H7 (cell line): ENCODE results near the gene FOXD2. TPM values are rescaled to one million over a fixed set of nuclear protein-coding genes. Genes with fewer than 3 reads are reported as not detected.
"Not testable (repeated sequence)": the region's sequence is repeated elsewhere in the genome, so short reads cannot be mapped to it uniquely, and the experiment has no call there.

Experiments used
- DNase-seq: peaks from one replicate; pipeline ENCODE4 v3.0.0; 2012
- H3K27me3 ChIP-seq: 2 replicates; pipeline ENCODE4 v1.6.0; 2011; ENCODE audit warnings: mild to moderate bottlenecking, low read length; ENCODE audit not compliant: control insufficient read depth, insufficient read depth
- H3K36me3 ChIP-seq: replicated peaks from 2 replicates; pipeline ENCODE4 v1.5.1; 2011; ENCODE audit warnings: low read length; ENCODE audit not compliant: control insufficient read depth, insufficient read depth
- H3K4me3 ChIP-seq: 2 replicates; pipeline ENCODE4 v1.5.1; 2011; ENCODE audit warnings: low read depth, mild to moderate bottlenecking, control low read depth, low read length, moderate library complexity; ENCODE audit not compliant: insufficient read depth
- total RNA-seq: library from RNA; depleted of rRNA; stranded (reverse); fragments of >200 nt; shearing (Covaris generic); gene quantifications from 2 replicates; pipeline ENCODE4 v1.2.3, GENCODE V29; 2014

FOXD2 gene
- total RNA-seq, 1 experiment from 2014 or later, result 0.83 TPM

DNA sequence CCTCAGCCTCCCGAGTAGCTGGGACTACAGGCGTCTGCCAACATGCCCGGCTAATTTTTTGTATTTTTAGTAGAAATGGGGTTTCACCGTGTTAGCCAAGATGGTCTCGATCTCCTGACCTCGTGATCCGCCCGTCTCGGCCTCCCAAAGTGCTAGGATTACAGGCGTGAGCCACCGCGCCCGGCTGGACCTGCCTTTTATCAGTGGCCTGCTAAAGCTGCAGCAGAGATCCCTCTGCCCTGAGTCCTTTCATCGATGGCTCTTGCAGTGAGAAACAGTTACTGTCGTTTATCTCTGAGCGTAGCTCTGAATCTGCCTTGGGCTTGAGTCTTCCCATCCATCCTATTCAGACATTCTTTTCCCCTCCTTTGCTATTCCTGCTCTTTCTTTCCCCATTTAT is 19.7 kb downstream of the FOXD2 start:
- H3K36me3 ChIP-seq, DNase-seq, H3K4me3 ChIP-seq: not testable (repeated sequence)
- H3K27me3 ChIP-seq, result peaks cover 13% of the 10 kb centered on the region

DNA sequence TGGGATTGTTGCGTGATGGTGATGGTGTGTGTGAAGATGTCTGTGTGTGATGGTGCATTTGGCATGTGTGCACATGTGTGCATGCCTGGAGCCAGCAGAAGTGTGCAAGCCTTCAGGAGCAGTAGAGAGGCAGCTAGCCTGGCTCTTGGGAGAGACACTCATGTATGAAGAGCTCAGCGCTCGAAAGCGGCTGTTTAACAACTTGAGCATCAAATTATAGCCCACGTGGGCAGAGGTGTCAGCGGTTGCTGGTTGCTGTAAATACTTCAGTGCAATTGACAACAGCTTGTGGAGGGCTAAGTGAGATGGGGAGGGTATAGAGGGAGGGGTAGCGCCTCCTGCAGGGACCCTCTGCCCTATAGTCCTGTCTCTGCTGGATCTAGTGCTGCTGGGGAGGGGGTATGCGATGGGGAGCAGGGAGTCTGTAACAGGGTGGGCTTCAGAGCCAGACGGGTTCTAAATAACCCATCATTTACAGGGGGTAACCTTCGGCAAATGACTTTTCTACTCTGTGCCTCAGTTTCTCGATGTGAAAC is 21.5 kb downstream of the FOXD2 start:
- Histone ChIP-seq H3K27me3 (peaks cover 9% of the 10 kb centered on the region; the same call in 1 of the 2 replicates), H3K36me3 (no peaks in the 10 kb centered on the region), H3K4me3 (no peak overlapping the region)
- DNase-seq, result no peak

- Histone ChIP-seq H3K4me3 (no peak overlapping the region), H3K27me3 (peaks cover 9% of the 10 kb centered on the region; the same call in 1 of the 2 replicates), H3K36me3 (no peaks in the 10 kb centered on the region)
- no peak for DNase-seq
Measured at GRCh38 chr1:47460040-47460439, 22.2 kb downstream of the FOXD2 start.

DNA sequence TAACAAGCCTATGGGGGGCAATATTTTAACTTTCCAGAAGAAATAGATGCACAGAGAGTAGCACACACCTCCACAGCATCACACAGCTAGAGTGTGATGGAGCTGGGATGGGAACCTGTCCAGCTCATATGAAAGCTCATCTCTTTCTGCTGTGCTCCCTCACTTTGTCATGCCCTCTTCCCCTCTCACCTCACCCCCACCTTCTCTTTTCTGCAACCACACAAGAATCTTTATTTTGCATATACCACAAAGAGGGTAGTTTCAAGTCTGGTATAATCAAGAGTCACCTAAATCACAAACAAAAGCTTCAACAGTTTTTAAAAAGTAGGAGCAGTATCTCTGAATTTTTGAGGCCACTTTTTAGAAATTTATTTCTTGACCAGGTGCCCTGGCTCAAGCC is 22.6 kb downstream of the FOXD2 start:
- no peak for DNase-seq
- Histone ChIP-seq H3K4me3 (no peak overlapping the region), H3K27me3 (peaks cover 9% of the 10 kb centered on the region; the same call in 1 of the 2 replicates), H3K36me3 (no peaks in the 10 kb centered on the region)

GRCh38 chr1:47465605-47466004 is 27.8 kb downstream of the FOXD2 start:
- no peak for DNase-seq
- Histone ChIP-seq H3K36me3 (no peaks in the 10 kb centered on the region), H3K4me3 (no peak overlapping the region), H3K27me3 (peaks cover 2% of the 10 kb centered on the region)

GRCh38 chr1:47468709-47469389 is 31.0 kb downstream of the FOXD2 start:
- no peaks in the 10 kb centered on the region; the same call in 1 of the 2 replicates for H3K27me3 ChIP-seq
- DNase-seq, result no peak
- no peaks in the 10 kb centered on the region for H3K36me3 ChIP-seq
- no peak overlapping the region for H3K4me3 ChIP-seq

GRCh38 chr1:47469390-47469759 is 31.5 kb downstream of the FOXD2 start:
- Histone ChIP-seq H3K4me3 (no peak overlapping the region), H3K36me3 (no peaks in the 10 kb centered on the region), H3K27me3 (no peaks in the 10 kb centered on the region; the same call in 1 of the 2 replicates)
- DNase-seq, result no peak

- Histone ChIP-seq H3K27me3 (no peaks in the 10 kb centered on the region; the same call in 1 of the 2 replicates), H3K4me3 (no peak overlapping the region), H3K36me3 (no peaks in the 10 kb centered on the region)
- no peak for DNase-seq
Measured at GRCh38 chr1:47469910-47470309, 32.1 kb downstream of the FOXD2 start.

GRCh38 chr1:47471163-47471562 is 33.3 kb downstream of the FOXD2 start:
- no peak overlapping the region for H3K4me3 ChIP-seq
- no peaks in the 10 kb centered on the region; the same call in 1 of the 2 replicates for H3K27me3 ChIP-seq
- DNase-seq, result no peak
- no peaks in the 10 kb centered on the region for H3K36me3 ChIP-seq

- H3K36me3 ChIP-seq, result no peaks in the 10 kb centered on the region
- DNase-seq, result peak; percentile 56
- no peaks in the 10 kb centered on the region; the same call in 1 of the 2 replicates for H3K27me3 ChIP-seq
- H3K4me3 ChIP-seq, result no peak overlapping the region
Measured at GRCh38 chr1:47474278-47475193, 36.7 kb downstream of the FOXD2 start.

- Histone ChIP-seq H3K36me3 (no peaks in the 10 kb centered on the region), H3K4me3 (no peak overlapping the region), H3K27me3 (no peaks in the 10 kb centered on the region; the same call in 1 of the 2 replicates)
- DNase-seq, result no peak
Measured at GRCh38 chr1:47477595-47478080, 39.8 kb downstream of the FOXD2 start.

DNA sequence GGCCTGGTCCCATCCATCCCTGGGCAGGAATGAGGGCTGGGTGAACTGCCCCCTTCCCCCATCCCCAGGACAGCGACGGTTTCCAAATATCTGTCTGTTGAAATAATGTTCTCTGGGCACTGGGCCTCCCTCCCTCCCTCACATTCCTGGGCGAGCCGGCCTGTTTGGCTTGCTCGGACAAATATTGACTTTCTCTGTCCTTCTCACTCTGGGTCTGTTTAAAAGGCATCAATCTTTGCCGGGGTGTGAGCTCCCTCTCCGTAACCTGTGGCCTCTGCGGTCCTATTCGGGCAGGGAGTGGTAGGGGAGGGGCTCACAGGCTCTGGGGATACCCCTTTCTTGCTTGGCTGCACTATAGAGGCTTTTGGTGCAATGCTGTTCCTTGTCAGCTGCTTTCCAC is 40.2 kb downstream of the FOXD2 start:
- peak; percentile 36 for DNase-seq
- Histone ChIP-seq H3K36me3 (no peaks in the 10 kb centered on the region), H3K4me3 (no peak overlapping the region), H3K27me3 (no peaks in the 10 kb centered on the region; the same call in 1 of the 2 replicates)

DNA sequence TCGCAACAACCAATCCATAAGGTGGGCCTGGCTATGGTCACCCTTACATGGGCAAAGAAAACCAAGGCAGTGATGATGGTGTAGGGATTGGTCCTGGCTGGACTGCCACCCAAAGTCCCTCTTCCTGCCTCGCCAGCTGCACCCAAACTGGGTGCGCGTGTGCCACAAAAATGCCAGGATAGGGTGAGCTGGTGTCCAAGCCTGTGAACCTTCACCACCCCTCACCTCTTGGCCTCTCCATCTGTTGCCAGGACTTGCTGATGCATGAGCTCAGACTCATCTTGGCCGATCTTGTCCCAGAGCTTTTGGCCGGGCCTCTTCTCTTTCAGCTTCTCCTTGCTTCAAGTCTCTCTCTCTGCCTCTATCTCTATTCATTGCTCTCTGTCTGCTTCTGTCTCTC is 41.8 kb downstream of the FOXD2 start:
- no peaks in the 10 kb centered on the region for H3K36me3 ChIP-seq
- H3K27me3 ChIP-seq, result peaks cover 1% of the 10 kb centered on the region; the same call in 1 of the 2 replicates
- no peak overlapping the region for H3K4me3 ChIP-seq
- DNase-seq, result no peak

- H3K27me3 ChIP-seq, result peaks cover 1% of the 10 kb centered on the region; the same call in 1 of the 2 replicates
- H3K36me3 ChIP-seq, result no peaks in the 10 kb centered on the region
- no peak overlapping the region for H3K4me3 ChIP-seq
- no peak for DNase-seq
Measured at GRCh38 chr1:47481936-47482335, 44.1 kb downstream of the FOXD2 start.
